Stimulated activated memory B cell treated with anti-CD40 and anti-IgM and Interleukin-4, amounts not matched to agents 10 μg/mL and 1 μg/mL and 100 μg/mL, for 72 hours (primary cell): ENCODE data around the gene ADPRHL1.
A peak's percentile ranks its signal among the peaks of the same experiment; 100 is the strongest.
"Not testable (repeated sequence)": the region's sequence is repeated elsewhere in the genome, so short reads cannot be mapped to it uniquely, and the experiment has no call there.

Source experiments
- ATAC-seq: fragments of 150-1000 bp; cut with Tn5 transposase; 2 replicates; pipeline ENCODE4 v1.10.0; 2021
- H3K27ac Mint-ChIP-seq: one replicate; pipeline ENCODE4 v1.8.0; 2022; ENCODE audit warnings: mild to moderate bottlenecking, mixed read lengths
- H3K27me3 Mint-ChIP-seq: one replicate; pipeline ENCODE4 v1.8.0; 2022; ENCODE audit warnings: mixed read lengths
- H3K36me3 Mint-ChIP-seq: one replicate; pipeline ENCODE4 v1.8.0; 2022; ENCODE audit warnings: mixed read lengths
- H3K4me1 Mint-ChIP-seq: one replicate; pipeline ENCODE4 v1.8.0; 2022; ENCODE audit warnings: mixed read lengths
- H3K4me3 Mint-ChIP-seq: one replicate; pipeline ENCODE4 v1.8.0; 2022; ENCODE audit warnings: mild to moderate bottlenecking, moderate library complexity, mixed read lengths
- H3K9me3 Mint-ChIP-seq: one replicate; pipeline ENCODE4 v1.8.0; 2022; ENCODE audit warnings: mixed read lengths

ADPRHL1 gene

GRCh38 chr13:113401452-113402415 is 51.6 kb downstream of the ADPRHL1 start:
- no peak overlapping the region for H3K4me3 Mint-ChIP-seq
- H3K36me3 Mint-ChIP-seq, result no peaks in the 10 kb centered on the region
- no peak overlapping the region for H3K27ac Mint-ChIP-seq
- ATAC-seq, result peak; percentile 3
- no peaks in the 10 kb centered on the region for H3K9me3 Mint-ChIP-seq
- peaks cover 36% of the 10 kb centered on the region for H3K27me3 Mint-ChIP-seq
- H3K4me1 Mint-ChIP-seq, result no peaks in the 10 kb centered on the region

- no peaks in the 10 kb centered on the region for H3K36me3 Mint-ChIP-seq
- H3K27ac Mint-ChIP-seq, result no peak overlapping the region
- no peak for ATAC-seq
- H3K4me1 Mint-ChIP-seq, result no peaks in the 10 kb centered on the region
- H3K27me3 Mint-ChIP-seq, result peaks cover 36% of the 10 kb centered on the region
- H3K4me3 Mint-ChIP-seq, result no peak overlapping the region
- H3K9me3 Mint-ChIP-seq, result no peaks in the 10 kb centered on the region
Observed at GRCh38 chr13:113400621-113401451, 52.5 kb downstream of the ADPRHL1 start.

GRCh38 chr13:113399755-113400149 is 53.5 kb downstream of the ADPRHL1 start:
- H3K4me3 Mint-ChIP-seq, result no peak overlapping the region
- H3K27me3 Mint-ChIP-seq, result peaks cover 36% of the 10 kb centered on the region
- H3K9me3 Mint-ChIP-seq, result no peaks in the 10 kb centered on the region
- no peaks in the 10 kb centered on the region for H3K4me1 Mint-ChIP-seq
- H3K36me3 Mint-ChIP-seq, result no peaks in the 10 kb centered on the region
- H3K27ac Mint-ChIP-seq, result no peak overlapping the region
- no peak for ATAC-seq

GRCh38 chr13:113398963-113399754 is 54.1 kb downstream of the ADPRHL1 start:
- Mint-ChIP-seq H3K4me3 (no peak overlapping the region), H3K27ac (no peak overlapping the region), H3K9me3 (no peaks in the 10 kb centered on the region), H3K4me1 (no peaks in the 10 kb centered on the region), H3K36me3 (no peaks in the 10 kb centered on the region), H3K27me3 (peaks cover 36% of the 10 kb centered on the region)
- no peak for ATAC-seq

- Mint-ChIP-seq H3K4me1 (peaks cover 7% of the 10 kb centered on the region), H3K9me3 (no peaks in the 10 kb centered on the region), H3K36me3 (no peaks in the 10 kb centered on the region), H3K27me3 (peaks cover 32% of the 10 kb centered on the region), H3K27ac (no peak overlapping the region), H3K4me3 (no peak overlapping the region)
- ATAC-seq, result no peak
Observed at GRCh38 chr13:113397608-113398425, 55.5 kb downstream of the ADPRHL1 start.

GRCh38 chr13:113394339-113394640 is 59.0 kb downstream of the ADPRHL1 start:
- ATAC-seq, result no peak
- Mint-ChIP-seq H3K4me1 (peaks cover 7% of the 10 kb centered on the region), H3K27me3 (peaks cover 4% of the 10 kb centered on the region), H3K9me3 (no peaks in the 10 kb centered on the region), H3K4me3 (no peak overlapping the region), H3K36me3 (no peaks in the 10 kb centered on the region), H3K27ac (no peak overlapping the region)

- Mint-ChIP-seq H3K9me3 (no peaks in the 10 kb centered on the region), H3K4me1 (peaks cover 7% of the 10 kb centered on the region), H3K27me3 (no peaks in the 10 kb centered on the region), H3K27ac (peak overlapping the region; percentile 48), H3K4me3 (peak overlapping the region; percentile 76), H3K36me3 (no peaks in the 10 kb centered on the region)
- peak; percentile 97 for ATAC-seq
Observed at GRCh38 chr13:113393563-113394338, 59.5 kb downstream of the ADPRHL1 start.

- no peaks in the 10 kb centered on the region for H3K27me3 Mint-ChIP-seq
Observed at GRCh38 chr13:113393226-113393562, 60.1 kb downstream of the ADPRHL1 start.

GRCh38 chr13:113390874-113391497 is 62.3 kb downstream of the ADPRHL1 start:
- H3K4me3 Mint-ChIP-seq, result no peak overlapping the region
- H3K27ac Mint-ChIP-seq, result no peak overlapping the region
- peaks cover 7% of the 10 kb centered on the region for H3K4me1 Mint-ChIP-seq
- peaks cover 7% of the 10 kb centered on the region for H3K9me3 Mint-ChIP-seq
- no peaks in the 10 kb centered on the region for H3K36me3 Mint-ChIP-seq
- ATAC-seq, result no peak
- H3K27me3 Mint-ChIP-seq, result peaks cover 6% of the 10 kb centered on the region

More at GRCh38 chr13:113393226-113393562, 60.1 kb downstream of the ADPRHL1 start:
- Mint-ChIP-seq H3K4me3 (peak overlapping the region; percentile 76), H3K9me3 (no peaks in the 10 kb centered on the region), H3K36me3 (no peaks in the 10 kb centered on the region), H3K27ac (peak overlapping the region; percentile 48), H3K4me1 (peaks cover 7% of the 10 kb centered on the region)
- ATAC-seq, result no peak

- H3K27ac Mint-ChIP-seq, H3K36me3 Mint-ChIP-seq, ATAC-seq, H3K4me3 Mint-ChIP-seq, H3K4me1 Mint-ChIP-seq: not testable (repeated sequence)
- H3K9me3 Mint-ChIP-seq, result peaks cover 13% of the 10 kb centered on the region
- H3K27me3 Mint-ChIP-seq, result peaks cover 18% of the 10 kb centered on the region
Observed at GRCh38 chr13:113389586-113389985, 63.7 kb downstream of the ADPRHL1 start.

GRCh38 chr13:113387396-113387795 is 65.9 kb downstream of the ADPRHL1 start:
- Mint-ChIP-seq H3K9me3 (peaks cover 20% of the 10 kb centered on the region), H3K27ac (no peak overlapping the region), H3K36me3 (no peaks in the 10 kb centered on the region), H3K4me3 (no peak overlapping the region), H3K4me1 (no peaks in the 10 kb centered on the region), H3K27me3 (peaks cover 33% of the 10 kb centered on the region)
- no peak for ATAC-seq

GRCh38 chr13:113383089-113383488 is 70.2 kb downstream of the ADPRHL1 start:
- Mint-ChIP-seq H3K4me1 (no peaks in the 10 kb centered on the region), H3K36me3 (no peaks in the 10 kb centered on the region), H3K4me3 (no peak overlapping the region), H3K9me3 (peaks cover 22% of the 10 kb centered on the region), H3K27ac (no peak overlapping the region), H3K27me3 (peaks cover 41% of the 10 kb centered on the region)
- ATAC-seq, result no peak

- Mint-ChIP-seq H3K9me3 (peaks cover 22% of the 10 kb centered on the region), H3K27me3 (peaks cover 47% of the 10 kb centered on the region)
- H3K4me3 Mint-ChIP-seq, H3K4me1 Mint-ChIP-seq, H3K36me3 Mint-ChIP-seq, ATAC-seq, H3K27ac Mint-ChIP-seq: not testable (repeated sequence)
Observed at GRCh38 chr13:113382542-113382941, 70.7 kb downstream of the ADPRHL1 start.
